LNCAP (cell line): ENCODE results near the gene ZFPM1.

Experiments used
- CTCF ChIP-seq: fragments of 450-650 bp; IDR thresholded peaks from 2 replicates; pipeline ENCODE4 v1.5.1; 2017; ENCODE audit warnings: mild to moderate bottlenecking

Gene ZFPM1

GRCh38 chr16:88442727-88443576 lies 10.1 kb upstream of the ZFPM1 start:
- peak; percentile 93 for TF ChIP-seq CTCF

- no peak for TF ChIP-seq CTCF
These were observed 8.1 kb upstream of the ZFPM1 start for GRCh38 chr16:88444826-88445582.

- no peak for TF ChIP-seq CTCF
These were observed 7.5 kb upstream of the ZFPM1 start for GRCh38 chr16:88445583-88445960.

- no peak for TF ChIP-seq CTCF
These were observed 7.0 kb upstream of the ZFPM1 start for GRCh38 chr16:88446061-88446460.

- no peak for TF ChIP-seq CTCF
These were observed 6.3 kb upstream of the ZFPM1 start for GRCh38 chr16:88446736-88447135.

- TF ChIP-seq CTCF, result no peak
These were observed 5.2 kb upstream of the ZFPM1 start for GRCh38 chr16:88447881-88448280.

- no peak for TF ChIP-seq CTCF
These were observed 4.4 kb upstream of the ZFPM1 start for GRCh38 chr16:88448461-88449266.
